GM21528 (cell line): ENCODE results near the gene LCNL1.
"Not testable (repeated sequence)": the region's sequence is repeated elsewhere in the genome, so short reads cannot be mapped to it uniquely, and the experiment has no call there.

Experiments
- ATAC-seq: cut with Tn5 transposase; IDR thresholded peaks from one replicate; pipeline ENCODE4 v1.9.1; 2021; ENCODE audit warnings: mild to moderate bottlenecking, moderate library complexity; ENCODE audit not compliant: unreplicated experiment, low FRiP score

Gene LCNL1

GRCh38 chr9:136990242-136990911 is 7.6 kb downstream of the LCNL1 start:
- no peak for ATAC-seq

GRCh38 chr9:136991993-136992818 is 9.4 kb downstream of the LCNL1 start, which contains the start of gene PAXX:
TSS of gene PAXX (plus strand) at chr9:136992422. CDS start at chr9:136992444, 22 bp downstream.
- peak; percentile 69 for ATAC-seq

- ATAC-seq: no peak
Measured at GRCh38 chr9:136992819-136993369, 10.1 kb downstream of the LCNL1 start.

- no peak for ATAC-seq
Measured at GRCh38 chr9:136994180-136994887, 11.5 kb downstream of the LCNL1 start.

GRCh38 chr9:136994888-136995230 is 12.1 kb downstream of the LCNL1 start:
- no peak for ATAC-seq

- ATAC-seq: no peak
Measured at GRCh38 chr9:136995362-136995761, 12.6 kb downstream of the LCNL1 start.

- no peak for ATAC-seq
Measured at GRCh38 chr9:136995772-136996311, 13.0 kb downstream of the LCNL1 start.

- ATAC-seq: no peak
Measured at GRCh38 chr9:136996361-136997292, 13.8 kb downstream of the LCNL1 start, which contains the start of gene CLIC3. TSS of gene CLIC3 (minus strand) at chr9:136996568. CDS start at chr9:136996543, 25 bp downstream.

GRCh38 chr9:136997371-136997770 is 14.6 kb downstream of the LCNL1 start:
- ATAC-seq: no peak

GRCh38 chr9:136997830-136998234 is 15.0 kb downstream of the LCNL1 start:
- no peak for ATAC-seq

- ATAC-seq: peak; percentile 60
Measured at GRCh38 chr9:137000177-137000930, 17.6 kb downstream of the LCNL1 start.

- no peak for ATAC-seq
Measured at GRCh38 chr9:137001857-137002645, 19.3 kb downstream of the LCNL1 start.

- no peak for ATAC-seq
Measured at GRCh38 chr9:137002646-137003041, 19.9 kb downstream of the LCNL1 start.

GRCh38 chr9:137004285-137004684 is 21.5 kb downstream of the LCNL1 start:
- ATAC-seq: not testable (repeated sequence)

GRCh38 chr9:137006116-137007003 is 23.6 kb downstream of the LCNL1 start:
- ATAC-seq: no peak

GRCh38 chr9:137007108-137007815 is 24.5 kb downstream of the LCNL1 start:
- no peak for ATAC-seq
